GM12878 (cell line): ENCODE results near the gene LMX1A. TPM values are rescaled to one million over a fixed set of nuclear protein-coding genes. Genes with fewer than 3 reads are reported as not detected.

Source experiments
- ATAC-seq: fragments of 200-7000 bp; cut with Tn5 transposase; 3 replicates; pipeline ENCODE4 v1.9.1; 2020; ENCODE audit warnings: mild to moderate bottlenecking, moderate library complexity
- BruUV-seq: library from RNA; stranded (reverse); fragments of 400-500 nt; replicated peaks from 2 replicates; lab custom pipeline; 2021; lab: Mats Ljungman, UMichigan
- CTCF ChIA-PET: fragments of 300-600 bp; sonication (Branson Sonifier 250); formaldehyde crosslinking; extraction: SDS; loops from one replicate; lab custom pipeline; 2021; ENCODE audit warnings: inconsistent platforms; lab: Yijun Ruan, JAX
- POLR2A ChIA-PET: fragments of 350-600 bp; formaldehyde crosslinking; extraction: SDS; loops from one replicate; lab custom pipeline; 2021; ENCODE audit warnings: inconsistent platforms; lab: Charles Lee
- RAD21 ChIA-PET: fragments of 300-600 bp; sonication (Branson Sonifier 250); formaldehyde crosslinking; loops from one replicate; lab custom pipeline; 2023; ENCODE audit warnings: antibody characterized with exemption; ENCODE audit not compliant: unreplicated experiment; lab: Charles Lee
- SMC1A ChIA-PET: fragments of 300-600 bp; sonication (Branson Sonifier 250); formaldehyde crosslinking; loops from one replicate; lab custom pipeline; 2023; ENCODE audit not compliant: unreplicated experiment, uncharacterized antibody; lab: Charles Lee
- DNase-seq: peaks from one replicate; pipeline ENCODE4 v3.0.0-alpha.2; 2011; ENCODE audit warnings: low read depth, low spot score
- FAIRE-seq: peaks from 3 replicates; lab custom pipeline; 2011; peaks lifted over from hg19 to GRCh38; lab: Jason Lieb, UNC
- H2AFZ ChIP-seq: 2 replicates; pipeline ENCODE4 v1.6.0; 2011; ENCODE audit warnings: low read depth, low read length, control low read depth; ENCODE audit not compliant: control insufficient read depth
- H3K27ac ChIP-seq: 2 replicates; pipeline ENCODE4 v1.5.1; 2011; ENCODE audit warnings: control low read depth; ENCODE audit not compliant: control insufficient read depth, insufficient read depth
- H3K27me3 ChIP-seq, 2 experiments: replicated peaks in 1 of 2; 2 replicates each; pipeline versions ENCODE4 v1.6.0 to v1.6.1; 2011; ENCODE audit warnings: low read length in 1 of 2; ENCODE audit not compliant: control insufficient read depth in 2 of 2, insufficient read depth in 2 of 2
- H3K36me3 ChIP-seq, 2 experiments: 2 replicates each; pipeline ENCODE4 v1.5.1; 2011; ENCODE audit warnings: low read length in 1 of 2; ENCODE audit not compliant: control insufficient read depth in 2 of 2, insufficient read depth in 2 of 2
- H3K4me1 ChIP-seq: 2 replicates; pipeline ENCODE4 v1.6.1; 2011; ENCODE audit warnings: mild to moderate bottlenecking, low read length, moderate library complexity, mixed read lengths; ENCODE audit not compliant: control insufficient read depth, insufficient read depth
- H3K4me2 ChIP-seq: 2 replicates; pipeline ENCODE4 v1.6.0; 2011; ENCODE audit warnings: control low read depth; ENCODE audit not compliant: control insufficient read depth, insufficient read depth
- H3K4me3 ChIP-seq: fragments of 200-600 bp; sonication (generic); 2 replicates; pipeline ENCODE4 v1.5.1; 2016
- H3K79me2 ChIP-seq: 2 replicates; pipeline ENCODE4 v1.6.0; 2011; ENCODE audit warnings: low read length; ENCODE audit not compliant: control insufficient read depth, insufficient read depth
- H3K9ac ChIP-seq: 2 replicates; pipeline ENCODE4 v1.8.0; 2011; ENCODE audit warnings: low read length, control low read depth, mixed read lengths; ENCODE audit not compliant: control insufficient read depth, insufficient read depth
- H3K9me3 ChIP-seq: replicated peaks from 3 replicates; pipeline ENCODE4 v1.5.1; 2011; ENCODE audit warnings: mild to moderate bottlenecking, low read length; ENCODE audit not compliant: control insufficient read depth, insufficient read depth
- H4K20me1 ChIP-seq: 2 replicates; pipeline ENCODE4 v1.6.0; 2011; ENCODE audit not compliant: control insufficient read depth, insufficient read depth
- ELK1 ChIP-seq: IDR thresholded peaks from 2 replicates; pipeline ENCODE4 v1.6.1; 2012; ENCODE audit warnings: low read depth, low read length, improper control_type of control experiment
- HCFC1 ChIP-seq: fragments of 150-350 bp; IDR thresholded peaks from 2 replicates; pipeline ENCODE4 v1.6.1; 2014; ENCODE audit warnings: low read length
- HDAC6 ChIP-seq: fragments of 200-600 bp; sonication (generic); IDR thresholded peaks from one replicate; pipeline ENCODE4 v1.8.0; 2017; ENCODE audit warnings: antibody characterized with exemption; ENCODE audit not compliant: unreplicated experiment
- NR2C1 ChIP-seq: fragments of 450-650 bp; IDR thresholded peaks from 2 replicates; pipeline ENCODE4 v1.6.1; 2017; ENCODE audit warnings: antibody characterized with exemption, mild to moderate bottlenecking, moderate library complexity
- RELB ChIP-seq: fragments of 450-650 bp; IDR thresholded peaks from 2 replicates; pipeline ENCODE4 v1.6.1; 2017; ENCODE audit warnings: low read depth, mild to moderate bottlenecking, moderate library complexity
- REST ChIP-seq: IDR thresholded peaks from 2 replicates; pipeline ENCODE4 v1.6.1; 2012; ENCODE audit warnings: mild to moderate bottlenecking, low read depth, low read length
- SIX5 ChIP-seq: IDR thresholded peaks from 2 replicates; pipeline ENCODE4 v1.6.1; 2011; ENCODE audit warnings: mild to moderate bottlenecking, low read depth, low read length, moderate library complexity; ENCODE audit not compliant: severe bottlenecking
- ZNF217 ChIP-seq: fragments of 450-650 bp; IDR thresholded peaks from 2 replicates; pipeline ENCODE4 v1.6.1; 2017; ENCODE audit warnings: antibody characterized with exemption, mild to moderate bottlenecking
- WGBS: methylation state at CpG from one replicate; pipeline ENCODE4 v1.1.6; 2016; ENCODE audit warnings: low lambda C conversion rate; ENCODE audit not compliant: insufficient replicate concordance, insufficient coverage; ENCODE audit errors: missing lambda C conversion rate; 5-methylcytosine and 5-hydroxymethylcytosine counted together
- in situ Hi-C: fragments of 300-500 bp; cut with MboI; formaldehyde crosslinking; loops from 9 replicates; pipeline ENCODE4 v1.14.3; 2018; ENCODE audit warnings: mixed read lengths
- intact Hi-C: fragments of 100-400 bp; cut with micrococcal nuclease; formaldehyde crosslinking; loops from one replicate; pipeline ENCODE4 v1.14.2; 2022; ENCODE audit not compliant: unreplicated experiment
- polyA plus RNA-seq, 11 experiments: library from polyadenylated mRNA; depleted of rRNA in 4 of 11; unstranded in 6 of 11; stranded (reverse) in 5 of 11; fragments of >200 nt; fragmentation: Nextera tagmentation in 4 of 11; fragmentation: Illumina TruSeq in 1 of 11; extraction: Ambion mirVana in 4 of 11; extraction: Trizol in 1 of 11; gene quantifications; 1 replicate in 1 of 11; 2 replicates in 10 of 11; pipeline versions ENCODE4 v1.2.1 to v1.2.3, GENCODE V29; 2011 to 2016; ENCODE audit warnings: inconsistent platforms in 2 of 11, missing spikeins in 2 of 11, low read depth in 1 of 11
- total RNA-seq, 4 experiments: library from RNA; depleted of rRNA in 3 of 4; stranded (reverse); fragments of >200 nt in 3 of 4; fragmentation: Illumina TruSeq in 1 of 4; extraction: Trizol in 1 of 4; gene quantifications; 2 replicates each; pipeline versions ENCODE4 v1.2.1 to v1.2.3, GENCODE V29; 2013 to 2021

The LMX1A gene
- total and polyA plus RNA-seq, 10 of the 15 experiments (the other 5 are each of a cell fraction or from before 2014, with no cell fraction given): not detected

GRCh38 chr1:165185161-165185889 is 171.2 kb downstream of the LMX1A start:
- TF ChIP-seq ELK1 (no peak), HCFC1 (no peak), SIX5 (no peak)
- TF ChIP-seq, all 136 proteins: peak for 0
- ChIA-PET CTCF (no interaction called here), RAD21 (no interaction called here), SMC1A (no interaction called here), POLR2A (no interaction called here)
- Histone ChIP-seq H3K4me1 (no peaks in the 10 kb centered on the region), H3K4me3 (no peak overlapping the region), H3K9me3 (no peaks in the 10 kb centered on the region), H3K27ac (no peak overlapping the region), H3K36me3 (no peaks in the 10 kb centered on the region), H3K79me2 (no peaks in the 10 kb centered on the region), H2AFZ (no peak overlapping the region), H3K27me3 (no peaks in the 10 kb centered on the region), H4K20me1 (no peaks in the 10 kb centered on the region), H3K4me2 (no peak overlapping the region), H3K9ac (no peak overlapping the region)
- FAIRE-seq (no peak), DNase-seq (no peak), ATAC-seq (no peak)
- in situ Hi-C loops (no loop called here), intact Hi-C loops (no loop called here)
- BruUV-seq: no TSS peak
- WGBS: 34% methylated on average over 4 of the region's 4 CpGs

- ChIA-PET RAD21 (no interaction called here), SMC1A (no interaction called here), CTCF (interaction anchor here (0.6 kb wide), 1 partner anchor 43 kb away, joined by 3 read pairs; no protein-coding TSS in a partner anchor), POLR2A (no interaction called here)
- Histone ChIP-seq H3K9me3 (no peaks in the 10 kb centered on the region), H3K4me1 (no peaks in the 10 kb centered on the region), H3K79me2 (no peaks in the 10 kb centered on the region), H3K27me3 (no peaks in the 10 kb centered on the region), H3K9ac (no peak overlapping the region), H4K20me1 (no peaks in the 10 kb centered on the region), H3K4me3 (no peak overlapping the region), H3K36me3 (no peaks in the 10 kb centered on the region), H3K4me2 (no peak overlapping the region), H3K27ac (no peak overlapping the region), H2AFZ (no peak overlapping the region)
- FAIRE-seq (no peak), DNase-seq (no peak), ATAC-seq (no peak)
- BruUV-seq: no TSS peak
- in situ Hi-C loops (no loop called here), intact Hi-C loops (no loop called here)
- 12% methylated on average over 3 of the region's 3 CpGs for WGBS
- TF ChIP-seq REST (no peak), RELB (no peak), HDAC6 (no peak), NR2C1 (no peak), ZNF217 (no peak)
Measured at GRCh38 chr1:165182975-165183374, 173.5 kb downstream of the LMX1A start.
